Breast epithelium (tissue), 4 donors: ENCODE data around the gene SLC2A8. TPM values are rescaled to one million over a fixed set of nuclear protein-coding genes. Genes with fewer than 3 reads are reported as not detected.
A peak's percentile ranks its signal among the peaks of the same experiment; 100 is the strongest.

ENCODE experiments used
- DNase-seq, 2 donors: peaks; one replicate each; pipeline ENCODE4 v3.0.0-alpha.2; 2019; ENCODE audit warnings: low spot score in 2 of 2
- H3K27ac ChIP-seq, 2 donors: fragments of 200-600 bp; sonication (generic) in 1 of 2; one replicate each; pipeline ENCODE4 v1.5.1; 2016 to 2019; ENCODE audit warnings: mild to moderate bottlenecking in 1 of 2
- H3K27me3 ChIP-seq, 2 donors: fragments of 200-600 bp; sonication (generic) in 1 of 2; one replicate each; pipeline versions ENCODE4 v1.5.1 to v1.6.0; 2017 to 2019; ENCODE audit warnings: control low read depth in 1 of 2, mild to moderate bottlenecking in 1 of 2
- H3K36me3 ChIP-seq: fragments of 200-600 bp; one replicate; pipeline ENCODE4 v1.5.1; 2019
- H3K4me1 ChIP-seq, 2 donors: fragments of 200-600 bp; sonication (generic); one replicate each; pipeline ENCODE4 v1.5.1; 2016 to 2019; ENCODE audit warnings: control low read depth in 1 of 2
- H3K4me3 ChIP-seq, 3 donors: fragments of 200-600 bp; sonication (generic); 1 replicate in 2 of 3; 2 replicates in 1 of 3; pipeline ENCODE4 v1.5.1; 2016 to 2019; ENCODE audit warnings: mild to moderate bottlenecking in 3 of 3, moderate library complexity in 2 of 3
- H3K9me3 ChIP-seq, 2 donors: fragments of 200-600 bp; sonication (generic) in 1 of 2; one replicate each; pipeline ENCODE4 v1.5.1; 2016 to 2019; ENCODE audit warnings: control low read depth in 1 of 2
- CTCF ChIP-seq, 3 donors: fragments of 450-650 bp; IDR thresholded peaks; one replicate each; pipeline ENCODE4 v1.5.1; 2016 to 2017; ENCODE audit warnings: antibody characterized with exemption in 3 of 3, mild to moderate bottlenecking in 3 of 3, moderate library complexity in 3 of 3
- POLR2A ChIP-seq: fragments of 450-650 bp; IDR thresholded peaks from one replicate; pipeline ENCODE4 v1.6.1; 2016; ENCODE audit warnings: antibody characterized with exemption, mild to moderate bottlenecking, moderate library complexity
- POLR2AphosphoS5 ChIP-seq, 3 donors: sonication (generic); formaldehyde crosslinking; IDR thresholded peaks; one replicate each; pipeline ENCODE4 v1.6.1; 2017; ENCODE audit warnings: antibody characterized with exemption in 3 of 3
- intact Hi-C: fragments of 100-400 bp; cut with DNase I; formaldehyde crosslinking; loops from one replicate; pipeline ENCODE4 v1.15.1; 2023; ENCODE audit warnings: low total_unique reads
- total RNA-seq, 3 donors: library from RNA; depleted of rRNA; stranded (reverse); fragments of >200 nt; gene quantifications; one replicate each; pipeline ENCODE4 v1.1.0, GENCODE V29; 2016

SLC2A8 gene
- total RNA-seq, 3 donors from 2014 or later = 17.7 to 38.7 (median 20.9) TPM

- no peak overlapping the region for H3K27ac ChIP-seq
- no peaks in the 10 kb centered on the region for H3K27me3 ChIP-seq
- no peaks in the 10 kb centered on the region for H3K4me1 ChIP-seq
- intact Hi-C loops = no loop called here
- DNase-seq = no peak
- H3K4me3 ChIP-seq = no peak overlapping the region
- no peaks in the 10 kb centered on the region for H3K36me3 ChIP-seq
- H3K9me3 ChIP-seq = no peaks in the 10 kb centered on the region
- TF ChIP-seq POLR2AphosphoS5 (IDR thresholded peaks at IDR 0.05) = no peak
- TF ChIP-seq POLR2A = no peak
- no peak for TF ChIP-seq CTCF (IDR thresholded peaks at IDR 0.05)
Measured at GRCh38 chr9:127382541-127382940, 14.4 kb upstream of the SLC2A8 start.

- peak in 1 of 2 donors; percentile 36 for DNase-seq
- Histone ChIP-seq H3K27ac (no peak overlapping the region), H3K9me3 (no peaks in the 10 kb centered on the region), H3K27me3 (no peaks in the 10 kb centered on the region), H3K36me3 (no peaks in the 10 kb centered on the region), H3K4me1 (no peaks in the 10 kb centered on the region), H3K4me3 (no peak overlapping the region)
- TF ChIP-seq CTCF (IDR thresholded peaks at IDR 0.05) = no peak
- TF ChIP-seq POLR2A = no peak
- no peak for TF ChIP-seq POLR2AphosphoS5 (IDR thresholded peaks at IDR 0.05)
- intact Hi-C loops = no loop called here
Measured at GRCh38 chr9:127384016-127384730, 12.8 kb upstream of the SLC2A8 start.

- H3K9me3 ChIP-seq = no peaks in the 10 kb centered on the region
- no peaks in the 10 kb centered on the region for H3K4me1 ChIP-seq
- no peak overlapping the region for H3K27ac ChIP-seq
- TF ChIP-seq POLR2A (no peak), POLR2AphosphoS5 (IDR thresholded peaks at IDR 0.05) (no peak), CTCF (IDR thresholded peaks at IDR 0.05) (no peak)
- intact Hi-C loops = no loop called here
- H3K4me3 ChIP-seq = no peak overlapping the region
- no peaks in the 10 kb centered on the region for H3K36me3 ChIP-seq
- peak in 1 of 2 donors; percentile 38 for DNase-seq
- H3K27me3 ChIP-seq = no peaks in the 10 kb centered on the region
Measured at GRCh38 chr9:127384901-127385300, 12.1 kb upstream of the SLC2A8 start.

- Histone ChIP-seq H3K9me3 (no peaks in the 10 kb centered on the region), H3K4me3 (no peak overlapping the region), H3K4me1 (no peaks in the 10 kb centered on the region), H3K27ac (no peak overlapping the region), H3K27me3 (no peaks in the 10 kb centered on the region), H3K36me3 (no peaks in the 10 kb centered on the region)
- intact Hi-C loops = no loop called here
- no peak for DNase-seq
- TF ChIP-seq POLR2AphosphoS5 (IDR thresholded peaks at IDR 0.05) (no peak), POLR2A (no peak), CTCF (IDR thresholded peaks at IDR 0.05) (no peak)
Measured at GRCh38 chr9:127386249-127386648, 10.7 kb upstream of the SLC2A8 start.

GRCh38 chr9:127386981-127387380 lies 10.0 kb upstream of the SLC2A8 start:
- H3K4me1 ChIP-seq = no peaks in the 10 kb centered on the region
- no peaks in the 10 kb centered on the region for H3K27me3 ChIP-seq
- DNase-seq = no peak
- no peak for TF ChIP-seq POLR2AphosphoS5 (IDR thresholded peaks at IDR 0.05)
- no peak for TF ChIP-seq CTCF (IDR thresholded peaks at IDR 0.05)
- TF ChIP-seq POLR2A = no peak
- no peaks in the 10 kb centered on the region for H3K36me3 ChIP-seq
- H3K4me3 ChIP-seq = no peak overlapping the region
- H3K27ac ChIP-seq = no peak overlapping the region
- intact Hi-C loops = no loop called here
- H3K9me3 ChIP-seq = no peaks in the 10 kb centered on the region
